Type B pancreatic cell (in vitro differentiated cells): ENCODE measurements around the gene ERCC4. TPM values are rescaled to one million over a fixed set of nuclear protein-coding genes. Genes with fewer than 3 reads are reported as not detected.

Source experiments
- DNase-seq: peaks from one replicate; pipeline ENCODE4 v3.0.0; 2021; ENCODE audit warnings: mixed read lengths; ENCODE audit not compliant: unreplicated experiment; ENCODE audit errors: extremely low spot score
- H3K27ac Mint-ChIP-seq: 2 replicates; pipeline ENCODE4 v1.8.0; 2021; ENCODE audit warnings: mild to moderate bottlenecking, mixed read lengths
- H3K27me3 Mint-ChIP-seq: 2 replicates; pipeline ENCODE4 v1.8.0; 2021; ENCODE audit warnings: mixed read lengths
- H3K36me3 Mint-ChIP-seq: 2 replicates; pipeline ENCODE4 v1.8.0; 2021; ENCODE audit warnings: mixed read lengths
- H3K4me1 Mint-ChIP-seq: one replicate; pipeline ENCODE4 v1.8.0; 2021; ENCODE audit warnings: mixed read lengths; ENCODE audit not compliant: unreplicated experiment
- H3K4me3 Mint-ChIP-seq: 2 replicates; pipeline ENCODE4 v1.8.0; 2021; ENCODE audit warnings: mild to moderate bottlenecking, mixed read lengths
- H3K9me3 Mint-ChIP-seq: 2 replicates; pipeline ENCODE4 v1.8.0; 2021; ENCODE audit warnings: mixed read lengths
- total RNA-seq: library from RNA; stranded (reverse); gene quantifications from 2 replicates; pipeline ENCODE4 v1.2.1, GENCODE V29; 2021; ENCODE audit warnings: low replicate concordance
- TF ChIP-seq, protein P1 (sequence below): fragments of 200-600 bp; sonication (generic); conservative IDR thresholded peaks from 2 replicates; pipeline ENCODE4 v1.5.0; 2021; ENCODE audit warnings: antibody characterized with exemption, mild to moderate bottlenecking

ERCC4 gene
- total RNA-seq, 1 donor from 2014 or later, result 17.9 TPM

GRCh38 chr16:13969711-13970110 is 49.8 kb downstream of the ERCC4 start:
- Mint-ChIP-seq H3K9me3 (no peaks in the 10 kb centered on the region), H3K4me3 (no peak overlapping the region), H3K4me1 (no peaks in the 10 kb centered on the region), H3K27me3 (peaks cover 10% of the 10 kb centered on the region), H3K27ac (no peak overlapping the region), H3K36me3 (no peaks in the 10 kb centered on the region)
- DNase-seq, result no peak
- TF ChIP-seq, protein P1, sequence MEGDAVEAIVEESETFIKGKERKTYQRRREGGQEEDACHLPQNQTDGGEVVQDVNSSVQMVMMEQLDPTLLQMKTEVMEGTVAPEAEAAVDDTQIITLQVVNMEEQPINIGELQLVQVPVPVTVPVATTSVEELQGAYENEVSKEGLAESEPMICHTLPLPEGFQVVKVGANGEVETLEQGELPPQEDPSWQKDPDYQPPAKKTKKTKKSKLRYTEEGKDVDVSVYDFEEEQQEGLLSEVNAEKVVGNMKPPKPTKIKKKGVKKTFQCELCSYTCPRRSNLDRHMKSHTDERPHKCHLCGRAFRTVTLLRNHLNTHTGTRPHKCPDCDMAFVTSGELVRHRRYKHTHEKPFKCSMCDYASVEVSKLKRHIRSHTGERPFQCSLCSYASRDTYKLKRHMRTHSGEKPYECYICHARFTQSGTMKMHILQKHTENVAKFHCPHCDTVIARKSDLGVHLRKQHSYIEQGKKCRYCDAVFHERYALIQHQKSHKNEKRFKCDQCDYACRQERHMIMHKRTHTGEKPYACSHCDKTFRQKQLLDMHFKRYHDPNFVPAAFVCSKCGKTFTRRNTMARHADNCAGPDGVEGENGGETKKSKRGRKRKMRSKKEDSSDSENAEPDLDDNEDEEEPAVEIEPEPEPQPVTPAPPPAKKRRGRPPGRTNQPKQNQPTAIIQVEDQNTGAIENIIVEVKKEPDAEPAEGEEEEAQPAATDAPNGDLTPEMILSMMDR, result no peak

DNA sequence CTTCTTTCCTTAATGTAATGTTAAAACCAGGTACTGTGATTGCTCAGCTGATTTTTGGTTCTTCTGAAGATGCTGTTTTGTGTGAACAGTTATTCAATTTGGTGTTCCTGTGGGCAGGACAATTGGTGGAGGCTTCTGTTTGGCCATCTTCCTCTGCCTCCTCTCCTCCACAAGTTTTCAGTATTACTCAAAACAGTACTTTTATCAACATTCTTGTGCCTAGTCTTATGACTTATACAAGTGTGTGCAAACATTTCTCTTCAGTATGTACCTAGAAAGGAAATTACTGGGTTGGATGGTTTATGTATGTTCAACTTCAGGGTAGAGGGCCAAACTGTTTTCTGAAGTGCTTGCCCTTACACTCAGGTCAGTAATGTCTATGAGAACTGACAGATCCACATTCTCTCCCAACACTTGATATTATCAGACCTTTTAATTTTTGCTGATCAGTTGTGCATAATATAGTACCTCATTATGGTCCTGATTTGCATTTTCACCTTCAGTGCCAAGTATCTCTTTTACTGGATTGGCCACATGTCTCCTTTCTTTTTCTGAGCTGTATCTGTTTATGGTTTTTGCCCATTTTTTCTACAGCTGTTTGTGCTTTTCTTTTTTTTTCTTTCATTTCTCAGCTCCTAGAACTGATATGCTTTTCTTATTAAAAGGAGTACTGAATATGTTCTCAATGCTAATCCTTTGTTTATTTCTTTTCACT is 50.9 kb downstream of the ERCC4 start:
- H3K27ac Mint-ChIP-seq, result no peak overlapping the region
- no peak for DNase-seq
- H3K36me3 Mint-ChIP-seq, result no peaks in the 10 kb centered on the region
- H3K9me3 Mint-ChIP-seq, result no peaks in the 10 kb centered on the region
- no peaks in the 10 kb centered on the region for H3K4me1 Mint-ChIP-seq
- TF ChIP-seq, protein P1, result no peak
- peaks cover 2% of the 10 kb centered on the region for H3K27me3 Mint-ChIP-seq
- no peak overlapping the region for H3K4me3 Mint-ChIP-seq

- no peaks in the 10 kb centered on the region for H3K4me1 Mint-ChIP-seq
- no peaks in the 10 kb centered on the region for H3K27me3 Mint-ChIP-seq
- no peaks in the 10 kb centered on the region for H3K36me3 Mint-ChIP-seq
- no peak overlapping the region for H3K4me3 Mint-ChIP-seq
- no peaks in the 10 kb centered on the region for H3K9me3 Mint-ChIP-seq
- TF ChIP-seq, protein P1, result no peak
- H3K27ac Mint-ChIP-seq, result no peak overlapping the region
- no peak for DNase-seq
Measured at GRCh38 chr16:13973321-13974023, 53.5 kb downstream of the ERCC4 start.

DNA sequence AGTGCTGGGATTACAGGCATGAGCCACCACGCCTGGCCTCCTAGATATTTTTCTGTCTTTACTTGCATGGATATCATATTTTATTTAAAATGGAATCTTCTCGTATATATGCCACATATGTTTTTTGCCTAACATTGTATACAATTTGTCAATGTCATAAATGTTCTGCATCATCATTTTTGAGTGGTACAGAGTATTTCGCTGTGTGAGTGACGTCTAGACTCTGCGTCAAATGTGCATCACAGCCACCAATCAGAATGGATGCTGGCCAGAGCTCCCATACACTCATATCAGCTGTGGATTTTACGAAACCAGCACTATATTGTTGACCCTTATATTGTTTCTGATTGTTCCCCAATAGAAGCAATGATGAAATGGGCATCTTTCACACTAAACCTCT is 57.2 kb downstream of the ERCC4 start:
- H3K4me1 Mint-ChIP-seq, result no peaks in the 10 kb centered on the region
- no peak overlapping the region for H3K27ac Mint-ChIP-seq
- no peaks in the 10 kb centered on the region for H3K9me3 Mint-ChIP-seq
- no peaks in the 10 kb centered on the region for H3K36me3 Mint-ChIP-seq
- DNase-seq, result no peak
- H3K4me3 Mint-ChIP-seq, result no peak overlapping the region
- H3K27me3 Mint-ChIP-seq, result no peaks in the 10 kb centered on the region
- TF ChIP-seq, protein P1, result no peak

DNA sequence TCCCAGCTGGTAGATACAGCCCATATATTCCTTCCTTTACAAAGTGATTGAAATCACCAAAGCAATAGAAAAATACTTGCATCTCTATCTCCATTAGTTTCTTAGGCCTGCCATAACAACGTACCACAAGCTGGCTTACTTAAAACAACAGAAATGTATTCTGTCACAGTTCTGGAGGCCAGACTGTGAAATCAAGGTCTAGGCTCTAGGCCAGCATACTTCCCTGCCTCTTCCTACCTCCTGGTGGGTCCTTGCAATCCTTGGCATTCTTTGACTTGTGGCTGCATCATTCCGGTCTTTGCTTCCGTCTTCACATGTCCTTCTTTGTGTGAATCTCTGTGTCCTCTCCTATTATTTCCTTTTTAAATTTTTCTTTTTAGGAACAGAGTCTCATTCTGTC is 62.5 kb downstream of the ERCC4 start:
- Mint-ChIP-seq H3K4me1 (no peaks in the 10 kb centered on the region), H3K9me3 (no peaks in the 10 kb centered on the region), H3K27me3 (no peaks in the 10 kb centered on the region), H3K27ac (no peak overlapping the region), H3K4me3 (no peak overlapping the region), H3K36me3 (no peaks in the 10 kb centered on the region)
- TF ChIP-seq, protein P1, result no peak
- no peak for DNase-seq
